ENCODE data around the gene CTBP2. TPM values are rescaled to one million over a fixed set of nuclear protein-coding genes. Genes with fewer than 3 reads are reported as not detected.

The CTBP2 gene
- total and polyA plus RNA-seq, 10 of the 15 experiments (the other 5 are each of a cell fraction or from before 2014, with no cell fraction given) = 0.02 to 0.72 (median 0.06) TPM; not detected in 2

DNA sequence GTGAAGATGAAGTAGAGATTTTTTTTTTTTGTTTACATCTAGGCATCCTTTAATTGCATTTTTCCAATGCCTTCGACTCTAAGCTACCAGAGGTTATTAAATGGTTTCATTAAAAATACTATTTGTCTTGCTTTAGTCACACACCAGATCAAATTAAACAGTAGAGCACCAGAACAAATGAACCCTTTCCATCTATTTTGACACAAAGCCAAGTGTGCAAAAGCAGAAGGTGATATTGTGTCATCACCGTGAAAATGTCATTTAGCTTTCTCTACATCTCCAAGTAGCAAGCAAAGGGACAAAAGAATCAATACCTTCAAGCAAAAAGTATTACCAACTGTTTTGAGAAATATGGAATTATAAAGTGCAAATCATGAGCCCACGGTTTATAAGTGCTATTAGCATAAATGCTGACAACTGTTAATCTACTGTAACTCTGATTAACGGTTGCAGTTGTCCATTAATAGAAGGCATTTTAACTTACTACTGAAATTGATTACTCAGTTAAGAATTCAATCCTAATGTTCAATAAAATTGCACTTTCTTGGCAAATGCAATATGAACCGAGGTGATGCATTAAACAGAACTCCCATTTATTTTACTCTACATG, 49.1 kb downstream of the CTBP2 start (continued):
- TF ChIP-seq ZNF687 (IDR thresholded peaks at IDR 0.05) (no peak), SIN3A (IDR thresholded peaks at IDR 0.05; ENCODE audit: low read depth, low read length) (no peak), FOXM1 (IDR thresholded peaks at IDR 0.05; ENCODE audit: low read depth, low read length) (no peak), EZH2 (IDR thresholded peaks at IDR 0.05; ENCODE audit: borderline replicate concordance, control insufficient read depth, low read depth, low read length) (no peak)

DNA sequence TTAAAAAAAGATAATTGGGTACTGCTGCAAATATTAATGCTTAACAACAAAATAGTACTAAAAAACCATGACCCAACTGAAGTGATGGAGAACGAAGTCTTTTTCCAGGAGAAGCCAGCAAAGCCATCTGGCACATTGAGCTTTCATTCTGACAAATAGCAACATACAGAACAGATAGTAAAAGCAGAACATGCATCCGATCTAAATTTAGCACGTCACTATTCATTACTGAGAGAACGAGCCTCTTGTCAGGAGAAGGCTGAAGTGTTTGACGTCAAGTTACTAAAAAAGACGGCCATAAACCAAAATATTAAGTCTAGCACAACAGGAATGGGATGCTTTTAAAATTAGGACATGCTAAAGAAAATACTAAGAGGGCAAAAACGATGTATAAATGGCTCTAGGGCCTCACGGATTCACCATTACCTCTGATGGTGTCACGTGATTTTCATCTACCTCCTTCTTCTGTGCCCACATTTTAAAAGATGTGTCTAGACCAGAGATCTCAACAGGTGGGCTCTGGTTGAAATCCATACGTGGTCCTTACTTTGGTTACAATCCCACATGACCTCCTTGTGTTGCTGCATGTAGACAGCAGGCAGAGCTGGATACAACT, 52.3 kb downstream of the CTBP2 start:
- H4K20me1 ChIP-seq (ENCODE audit: control insufficient read depth, insufficient read depth) = peaks cover 4% of the 10 kb centered on the region; the same call in 1 of the 2 replicates
- no peak overlapping the region for H2AFZ ChIP-seq (ENCODE audit: control insufficient read depth, low read depth, low read length)
- no peak overlapping the region for H3K9ac ChIP-seq (ENCODE audit: control insufficient read depth, insufficient read depth, low read length)
- ChIA-PET POLR2A (no interaction called here), SMC1A (ENCODE audit: uncharacterized antibody, unreplicated experiment) (no interaction called here), RAD21 (ENCODE audit: unreplicated experiment) (no interaction called here), CTCF (no interaction called here)
- no peak overlapping the region for H3K4me3 ChIP-seq
- ATAC-seq = no peak
- no peaks in the 10 kb centered on the region for H3K4me1 ChIP-seq (ENCODE audit: control insufficient read depth, insufficient read depth, low read length)
- in situ Hi-C loops (cut with MboI) (no loop called here), intact Hi-C loops (cut with micrococcal nuclease; ENCODE audit: unreplicated experiment) (no loop called here)
- H3K36me3 ChIP-seq (ENCODE audit: control insufficient read depth in 2 of 2, insufficient read depth in 2 of 2, low read length in 1 of 2) = no peaks in the 10 kb centered on the region
- H3K9me3 ChIP-seq (replicated peaks; ENCODE audit: control insufficient read depth, insufficient read depth, low read length) = peaks cover 2% of the 10 kb centered on the region; the same call in 1 of the 3 replicates
- H3K4me2 ChIP-seq (ENCODE audit: control insufficient read depth, insufficient read depth) = no peak overlapping the region
- H3K27me3 ChIP-seq (replicated peaks in 1 of 2; ENCODE audit: control insufficient read depth in 2 of 2, insufficient read depth in 2 of 2, low read length in 1 of 2) = no peaks in the 10 kb centered on the region; a peak in 1 of 4 replicates
- H3K27ac ChIP-seq (ENCODE audit: control insufficient read depth, insufficient read depth) = no peak overlapping the region
- WGBS (ENCODE audit: insufficient coverage, insufficient replicate concordance, low lambda C conversion rate, missing lambda C conversion rate) = 22% methylated on average over 10 of the region's 10 CpGs
- TF ChIP-seq IRF4 (IDR thresholded peaks at IDR 0.05; ENCODE audit: low read depth, low read length) (no peak), EZH2 (IDR thresholded peaks at IDR 0.05; ENCODE audit: borderline replicate concordance, control insufficient read depth, low read depth, low read length) (no peak), CREB1 (IDR thresholded peaks at IDR 0.05; ENCODE audit: low read depth) (no peak), PKNOX1 (IDR thresholded peaks at IDR 0.05) (no peak), NFYB (IDR thresholded peaks at IDR 0.05; ENCODE audit: insufficient read depth, low read depth, low read length) (no peak)
- TF ChIP-seq, protein P1, sequence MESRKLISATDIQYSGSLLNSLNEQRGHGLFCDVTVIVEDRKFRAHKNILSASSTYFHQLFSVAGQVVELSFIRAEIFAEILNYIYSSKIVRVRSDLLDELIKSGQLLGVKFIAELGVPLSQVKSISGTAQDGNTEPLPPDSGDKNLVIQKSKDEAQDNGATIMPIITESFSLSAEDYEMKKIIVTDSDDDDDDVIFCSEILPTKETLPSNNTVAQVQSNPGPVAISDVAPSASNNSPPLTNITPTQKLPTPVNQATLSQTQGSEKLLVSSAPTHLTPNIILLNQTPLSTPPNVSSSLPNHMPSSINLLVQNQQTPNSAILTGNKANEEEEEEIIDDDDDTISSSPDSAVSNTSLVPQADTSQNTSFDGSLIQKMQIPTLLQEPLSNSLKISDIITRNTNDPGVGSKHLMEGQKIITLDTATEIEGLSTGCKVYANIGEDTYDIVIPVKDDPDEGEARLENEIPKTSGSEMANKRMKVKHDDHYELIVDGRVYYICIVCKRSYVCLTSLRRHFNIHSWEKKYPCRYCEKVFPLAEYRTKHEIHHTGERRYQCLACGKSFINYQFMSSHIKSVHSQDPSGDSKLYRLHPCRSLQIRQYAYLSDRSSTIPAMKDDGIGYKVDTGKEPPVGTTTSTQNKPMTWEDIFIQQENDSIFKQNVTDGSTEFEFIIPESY (IDR thresholded peaks at IDR 0.05) = no peak
- no TSS peak for BruUV-seq (replicated peaks)
- FAIRE-seq = no peak
- no peak for DNase-seq (ENCODE audit: low read depth, low spot score)
- no peaks in the 10 kb centered on the region for H3K79me2 ChIP-seq (ENCODE audit: control insufficient read depth, insufficient read depth, low read length)

All from GM12878 (cell line).